IgD-negative memory B cell (primary cell): ENCODE measurements around the gene SPG21. TPM values are rescaled to one million over a fixed set of nuclear protein-coding genes. Genes with fewer than 3 reads are reported as not detected.

Experiments
- H3K27ac Mint-ChIP-seq, 3 donors: one replicate each; pipeline ENCODE4 v1.8.0; 2020 to 2022; ENCODE audit warnings: mild to moderate bottlenecking in 3 of 3, mixed read lengths in 3 of 3, moderate library complexity in 1 of 3
- H3K27me3 Mint-ChIP-seq: one replicate; pipeline ENCODE4 v1.8.0; 2021; ENCODE audit warnings: mixed read lengths
- H3K36me3 Mint-ChIP-seq: one replicate; pipeline ENCODE4 v1.8.0; 2020; ENCODE audit warnings: mild to moderate bottlenecking, mixed read lengths
- H3K4me1 Mint-ChIP-seq, 3 donors: one replicate each; pipeline ENCODE4 v1.8.0; 2020 to 2022; ENCODE audit warnings: mixed read lengths in 3 of 3, mild to moderate bottlenecking in 1 of 3
- H3K4me3 Mint-ChIP-seq, 4 donors: one replicate each; pipeline ENCODE4 v1.8.0; 2020 to 2022; ENCODE audit warnings: mild to moderate bottlenecking in 4 of 4, mixed read lengths in 4 of 4, moderate library complexity in 3 of 4
- H3K9me3 Mint-ChIP-seq, 3 donors: one replicate each; pipeline ENCODE4 v1.8.0; 2020 to 2021; ENCODE audit warnings: mixed read lengths in 3 of 3, mild to moderate bottlenecking in 1 of 3
- polyA plus RNA-seq: library from polyadenylated mRNA; unstranded; fragments of 300-500 nt; fragmentation: Illumina TruSeq; gene quantifications from one replicate; pipeline ENCODE4 v1.2.3, GENCODE V29; 2021

SPG21 gene
- polyA plus RNA-seq, 1 donor from 2014 or later = 137 TPM

GRCh38 chr15:64970698-64971097, 19.0 kb downstream of the SPG21 start:
- Mint-ChIP-seq H3K27me3 (no peaks in the 10 kb centered on the region), H3K36me3 (peaks cover 5% of the 10 kb centered on the region), H3K27ac (no peak overlapping the region), H3K9me3 (no peaks in the 10 kb centered on the region), H3K4me1 (no peaks in the 10 kb centered on the region), H3K4me3 (no peak overlapping the region)

- H3K27me3 Mint-ChIP-seq = no peaks in the 10 kb centered on the region
These were observed 20.3 kb downstream of the SPG21 start for GRCh38 chr15:64969401-64969800.

GRCh38 chr15:64961013-64961412, 28.7 kb downstream of the SPG21 start:
- peaks cover 0 to 4% (median 1%) of the 10 kb centered on the region in 3 donors for H3K4me1 Mint-ChIP-seq
- no peaks in the 10 kb centered on the region for H3K27me3 Mint-ChIP-seq
- peaks cover 11% of the 10 kb centered on the region for H3K36me3 Mint-ChIP-seq
- no peak overlapping the region for H3K4me3 Mint-ChIP-seq
- no peaks in the 10 kb centered on the region for H3K9me3 Mint-ChIP-seq
- peak overlapping the region in 1 of 3 donors; percentile 19 for H3K27ac Mint-ChIP-seq

More at GRCh38 chr15:64969401-64969800, 20.3 kb downstream of the SPG21 start:
- Mint-ChIP-seq H3K9me3 (no peaks in the 10 kb centered on the region), H3K4me3 (no peak overlapping the region), H3K4me1 (no peaks in the 10 kb centered on the region), H3K36me3 (peaks cover 5% of the 10 kb centered on the region), H3K27ac (no peak overlapping the region)

GRCh38 chr15:64960153-64960552, 29.6 kb downstream of the SPG21 start:
- Mint-ChIP-seq H3K4me3 (peak overlapping the region in 1 of 4 donors; percentile 5), H3K36me3 (peaks cover 11% of the 10 kb centered on the region), H3K27ac (no peak overlapping the region), H3K27me3 (no peaks in the 10 kb centered on the region), H3K9me3 (no peaks in the 10 kb centered on the region), H3K4me1 (peaks cover 0 to 4% (median 1%) of the 10 kb centered on the region in 3 donors)

GRCh38 chr15:64959128-64959527, 30.6 kb downstream of the SPG21 start:
- Mint-ChIP-seq H3K27ac (no peak overlapping the region), H3K4me3 (no peak overlapping the region), H3K4me1 (peaks cover 4 to 7% (median 6%) of the 10 kb centered on the region in 3 donors), H3K27me3 (no peaks in the 10 kb centered on the region), H3K9me3 (no peaks in the 10 kb centered on the region), H3K36me3 (peaks cover 11% of the 10 kb centered on the region)

- Mint-ChIP-seq H3K27me3 (no peaks in the 10 kb centered on the region), H3K27ac (peak overlapping the region in 2 of 3 donors; percentile 85 to 89), H3K9me3 (peaks cover 0 to 1% (median 0%) of the 10 kb centered on the region in 3 donors), H3K4me1 (peaks cover 15 to 29% (median 22%) of the 10 kb centered on the region in 3 donors), H3K36me3 (no peaks in the 10 kb centered on the region), H3K4me3 (peak overlapping the region in 1 of 4 donors; percentile 81)
These were observed 35.3 kb downstream of the SPG21 start for GRCh38 chr15:64954395-64954794.

GRCh38 chr15:64951777-64952418, 37.8 kb downstream of the SPG21 start:
- no peaks in the 10 kb centered on the region for H3K27me3 Mint-ChIP-seq
- H3K4me3 Mint-ChIP-seq = peak overlapping the region in 1 of 4 donors; percentile 45
- peaks cover 0 to 1% (median 0%) of the 10 kb centered on the region in 3 donors for H3K9me3 Mint-ChIP-seq
- H3K27ac Mint-ChIP-seq = peak overlapping the region; percentile 14 to 95 (median 72)
- no peaks in the 10 kb centered on the region for H3K36me3 Mint-ChIP-seq
- H3K4me1 Mint-ChIP-seq = peaks cover 11 to 29% (median 22%) of the 10 kb centered on the region in 3 donors

GRCh38 chr15:64950888-64951287, 38.8 kb downstream of the SPG21 start:
- H3K27me3 Mint-ChIP-seq = no peaks in the 10 kb centered on the region
- peaks cover 0 to 1% (median 0%) of the 10 kb centered on the region in 3 donors for H3K9me3 Mint-ChIP-seq
- peaks cover 11 to 29% (median 22%) of the 10 kb centered on the region in 3 donors for H3K4me1 Mint-ChIP-seq
- no peak overlapping the region for H3K4me3 Mint-ChIP-seq
- H3K36me3 Mint-ChIP-seq = no peaks in the 10 kb centered on the region
- peak overlapping the region; percentile 30 to 95 (median 87) for H3K27ac Mint-ChIP-seq

- H3K9me3 Mint-ChIP-seq = peaks cover 0 to 1% (median 0%) of the 10 kb centered on the region in 3 donors
- peak overlapping the region; percentile 30 to 95 (median 41) for H3K27ac Mint-ChIP-seq
- no peaks in the 10 kb centered on the region for H3K27me3 Mint-ChIP-seq
- H3K36me3 Mint-ChIP-seq = no peaks in the 10 kb centered on the region
- H3K4me3 Mint-ChIP-seq = no peak overlapping the region
- peaks cover 11 to 26% (median 19%) of the 10 kb centered on the region in 3 donors for H3K4me1 Mint-ChIP-seq
These were observed 40.1 kb downstream of the SPG21 start for GRCh38 chr15:64949383-64950186.

- Mint-ChIP-seq H3K27ac (peak overlapping the region in 1 of 3 donors; percentile 29), H3K36me3 (no peaks in the 10 kb centered on the region), H3K27me3 (no peaks in the 10 kb centered on the region), H3K4me3 (no peak overlapping the region), H3K9me3 (peaks cover 0 to 1% (median 0%) of the 10 kb centered on the region in 3 donors), H3K4me1 (peaks cover 11 to 24% (median 14%) of the 10 kb centered on the region in 3 donors)
These were observed 40.8 kb downstream of the SPG21 start for GRCh38 chr15:64948916-64949315.

- Mint-ChIP-seq H3K36me3 (no peaks in the 10 kb centered on the region), H3K9me3 (no peaks in the 10 kb centered on the region), H3K4me3 (no peak overlapping the region), H3K27me3 (no peaks in the 10 kb centered on the region), H3K4me1 (peaks cover 9 to 11% (median 10%) of the 10 kb centered on the region in 3 donors), H3K27ac (peak overlapping the region in 1 of 3 donors; percentile 18)
These were observed 42.5 kb downstream of the SPG21 start for GRCh38 chr15:64947211-64947610.

- Mint-ChIP-seq H3K27me3 (no peaks in the 10 kb centered on the region), H3K27ac (no peak overlapping the region), H3K36me3 (peaks cover 5% of the 10 kb centered on the region), H3K4me3 (no peak overlapping the region), H3K4me1 (peaks cover 0 to under 1% (median 0%) of the 10 kb centered on the region in 3 donors), H3K9me3 (no peaks in the 10 kb centered on the region)
These were observed 44.8 kb downstream of the SPG21 start for GRCh38 chr15:64944961-64945360.

- no peaks in the 10 kb centered on the region for H3K4me1 Mint-ChIP-seq
- peak overlapping the region in 1 of 3 donors; percentile 62 for H3K27ac Mint-ChIP-seq
- no peaks in the 10 kb centered on the region for H3K9me3 Mint-ChIP-seq
These were observed 46.0 kb downstream of the SPG21 start for GRCh38 chr15:64943512-64944225.

GRCh38 chr15:64942356-64942755, 47.4 kb downstream of the SPG21 start:
- no peak overlapping the region for H3K4me3 Mint-ChIP-seq
- H3K27me3 Mint-ChIP-seq = no peaks in the 10 kb centered on the region
- no peaks in the 10 kb centered on the region for H3K9me3 Mint-ChIP-seq
- H3K36me3 Mint-ChIP-seq = peaks cover 5% of the 10 kb centered on the region
- H3K4me1 Mint-ChIP-seq = peaks cover 0 to 5% (median 0%) of the 10 kb centered on the region in 3 donors
- H3K27ac Mint-ChIP-seq = no peak overlapping the region

More at GRCh38 chr15:64943512-64944225, 46.0 kb downstream of the SPG21 start:
- Mint-ChIP-seq H3K36me3 (peaks cover 5% of the 10 kb centered on the region), H3K27me3 (no peaks in the 10 kb centered on the region), H3K4me3 (no peak overlapping the region)

GRCh38 chr15:64938192-64938591, 51.5 kb downstream of the SPG21 start:
- H3K36me3 Mint-ChIP-seq = peaks cover 7% of the 10 kb centered on the region
- H3K9me3 Mint-ChIP-seq = no peaks in the 10 kb centered on the region
- H3K27ac Mint-ChIP-seq = no peak overlapping the region
- no peak overlapping the region for H3K4me3 Mint-ChIP-seq
- H3K4me1 Mint-ChIP-seq = peaks cover 0 to 5% (median 0%) of the 10 kb centered on the region in 3 donors
- no peaks in the 10 kb centered on the region for H3K27me3 Mint-ChIP-seq
